HG02852 (cell line): ENCODE data around the gene OR6B2.

Experiments
- ATAC-seq: cut with Tn5 transposase; IDR thresholded peaks from one replicate; pipeline ENCODE4 v1.9.1; 2021; ENCODE audit warnings: mild to moderate bottlenecking, moderate library complexity; ENCODE audit not compliant: unreplicated experiment

Gene OR6B2

DNA sequence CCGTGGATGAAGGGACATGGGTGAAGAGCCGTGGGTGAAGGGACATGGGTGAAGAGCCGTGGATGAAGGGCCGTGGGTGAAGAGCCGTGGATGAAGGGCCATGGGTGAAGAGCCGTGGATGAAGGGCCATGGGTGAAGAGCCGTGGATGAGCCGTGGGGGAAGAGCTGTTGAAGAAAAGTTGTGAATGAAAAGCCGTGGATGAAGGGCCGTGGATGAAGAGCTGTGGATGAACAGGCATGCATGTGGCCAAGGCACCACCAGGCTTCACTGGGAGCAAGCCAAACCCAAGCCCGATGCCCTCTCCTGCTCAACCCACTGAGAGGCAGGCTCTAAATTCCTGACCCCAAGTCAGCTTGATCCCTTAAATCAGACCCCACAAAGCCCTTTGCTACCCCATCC lies 12.5 kb upstream of the OR6B2 start:
- no peak for ATAC-seq

GRCh38 chr2:240041363-240041762 lies 11.1 kb upstream of the OR6B2 start:
- ATAC-seq: no peak

GRCh38 chr2:240037358-240037757 lies 7.1 kb upstream of the OR6B2 start:
- ATAC-seq: no peak

GRCh38 chr2:240033330-240033678 lies 3.1 kb upstream of the OR6B2 start:
- no peak for ATAC-seq

GRCh38 chr2:240032406-240033329 lies 2.4 kb upstream of the OR6B2 start:
- no peak for ATAC-seq

- ATAC-seq: no peak
Measured at GRCh38 chr2:240024766-240025165, 5.5 kb downstream of the OR6B2 start.

DNA sequence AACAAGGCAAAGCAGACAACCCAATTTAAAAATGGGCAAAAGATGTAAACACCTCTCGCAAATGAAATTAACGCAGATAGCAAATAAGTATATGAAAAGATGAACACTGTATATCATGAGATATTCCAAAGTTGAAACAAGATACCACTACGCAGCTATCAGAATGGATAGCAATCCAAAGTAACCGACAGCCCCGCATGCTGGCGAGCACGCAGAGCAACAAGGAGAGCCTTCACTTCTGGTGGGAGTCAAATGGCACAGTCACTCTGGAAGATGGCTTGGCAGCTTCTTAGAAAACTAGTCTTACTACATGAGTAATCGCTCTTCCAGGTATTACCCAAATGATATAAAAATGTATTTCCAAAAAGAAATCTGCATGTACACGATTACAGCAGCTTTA lies 6.4 kb downstream of the OR6B2 start:
- ATAC-seq: no peak

- no peak for ATAC-seq
Measured at GRCh38 chr2:240021488-240022104, 8.6 kb downstream of the OR6B2 start.

DNA sequence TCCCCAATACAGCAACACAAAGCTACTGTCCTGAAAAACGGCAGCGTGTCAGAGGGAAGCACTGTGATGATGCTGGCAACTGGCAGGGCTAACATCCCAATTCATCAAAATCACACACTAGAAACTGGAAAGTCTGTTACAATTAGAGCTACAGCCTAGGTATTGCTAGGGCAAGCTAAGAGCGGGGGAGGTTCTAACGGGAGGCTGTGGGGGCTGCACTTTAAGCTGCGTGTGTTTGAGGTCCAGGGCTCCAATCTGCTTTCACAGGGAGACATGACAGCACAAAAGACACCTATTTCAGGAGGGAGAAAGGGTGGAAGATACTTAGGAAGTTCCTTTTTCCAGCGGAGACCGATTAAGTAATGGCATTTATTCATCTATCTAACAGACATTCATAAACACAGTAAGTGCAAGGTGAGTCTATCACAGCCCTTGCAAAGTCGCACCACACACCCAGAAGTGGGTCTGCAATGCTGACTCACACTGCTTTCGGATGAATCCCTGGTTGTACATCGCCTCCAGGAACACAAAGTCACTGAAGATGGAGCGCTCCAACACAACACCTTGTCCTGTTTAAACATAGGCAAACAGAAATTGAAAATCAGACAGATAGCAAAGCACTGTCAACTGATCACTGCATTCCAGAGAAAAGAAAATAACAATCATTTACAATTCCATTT lies 12.0 kb downstream of the OR6B2 start:
- no peak for ATAC-seq

DNA sequence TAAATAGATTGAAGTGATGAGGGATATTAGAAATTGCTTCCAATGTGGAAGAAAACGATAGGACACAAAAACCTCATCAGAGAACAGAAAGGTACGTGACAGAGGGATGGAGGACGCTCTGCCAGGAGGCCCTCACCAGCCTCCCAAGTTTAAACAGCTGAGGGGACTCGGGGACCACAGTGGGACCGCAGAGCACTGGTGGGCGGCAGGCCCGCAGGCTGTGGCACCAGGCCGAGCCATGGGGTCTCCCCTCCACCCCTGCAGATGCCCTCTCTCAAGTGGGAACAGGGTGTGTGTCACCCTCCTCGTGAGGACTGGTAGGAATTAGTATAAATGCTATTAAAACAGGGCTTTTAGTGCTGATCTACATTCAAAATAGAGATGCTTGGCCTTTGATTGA lies 15.9 kb downstream of the OR6B2 start:
- ATAC-seq: no peak

- ATAC-seq: no peak
Measured at GRCh38 chr2:240013343-240013742, 16.9 kb downstream of the OR6B2 start.

DNA sequence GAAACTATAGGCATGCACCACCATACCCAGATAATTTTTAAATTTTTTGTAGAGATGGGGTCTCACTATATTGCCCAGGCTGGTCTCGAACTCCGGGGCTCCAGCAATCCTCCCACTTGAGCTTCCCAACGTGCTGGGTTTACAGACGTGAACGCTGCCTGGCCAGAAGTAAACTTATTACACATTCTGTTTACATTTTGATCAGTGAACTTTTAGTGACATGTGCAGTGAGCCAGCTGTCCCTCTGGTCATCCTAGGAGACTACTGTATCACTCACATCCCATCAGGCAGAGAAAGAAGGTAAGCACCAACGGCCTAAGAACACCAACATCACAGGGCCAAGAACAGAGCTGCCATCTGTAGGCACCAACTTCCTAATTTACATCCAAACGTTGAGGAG lies 27.2 kb downstream of the OR6B2 start:
- ATAC-seq: no peak

DNA sequence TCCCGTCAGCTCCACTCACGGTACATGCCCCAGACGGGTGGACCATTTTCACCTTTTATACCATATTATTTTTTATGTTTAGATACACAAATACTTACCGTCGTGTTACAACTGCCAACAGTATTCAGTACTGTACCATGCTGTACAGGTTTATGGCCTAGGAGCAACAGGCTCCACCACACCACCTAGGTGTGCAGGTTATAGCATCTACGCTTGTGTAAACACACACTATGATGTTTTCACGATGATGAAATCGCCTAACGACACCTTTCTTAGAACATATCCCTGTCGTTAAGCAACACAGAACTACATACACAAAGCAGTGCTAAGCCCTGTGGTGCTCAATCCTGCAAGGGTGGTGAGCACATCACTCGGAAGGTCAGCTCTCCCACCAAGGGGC lies 29.6 kb downstream of the OR6B2 start:
- ATAC-seq: no peak

DNA sequence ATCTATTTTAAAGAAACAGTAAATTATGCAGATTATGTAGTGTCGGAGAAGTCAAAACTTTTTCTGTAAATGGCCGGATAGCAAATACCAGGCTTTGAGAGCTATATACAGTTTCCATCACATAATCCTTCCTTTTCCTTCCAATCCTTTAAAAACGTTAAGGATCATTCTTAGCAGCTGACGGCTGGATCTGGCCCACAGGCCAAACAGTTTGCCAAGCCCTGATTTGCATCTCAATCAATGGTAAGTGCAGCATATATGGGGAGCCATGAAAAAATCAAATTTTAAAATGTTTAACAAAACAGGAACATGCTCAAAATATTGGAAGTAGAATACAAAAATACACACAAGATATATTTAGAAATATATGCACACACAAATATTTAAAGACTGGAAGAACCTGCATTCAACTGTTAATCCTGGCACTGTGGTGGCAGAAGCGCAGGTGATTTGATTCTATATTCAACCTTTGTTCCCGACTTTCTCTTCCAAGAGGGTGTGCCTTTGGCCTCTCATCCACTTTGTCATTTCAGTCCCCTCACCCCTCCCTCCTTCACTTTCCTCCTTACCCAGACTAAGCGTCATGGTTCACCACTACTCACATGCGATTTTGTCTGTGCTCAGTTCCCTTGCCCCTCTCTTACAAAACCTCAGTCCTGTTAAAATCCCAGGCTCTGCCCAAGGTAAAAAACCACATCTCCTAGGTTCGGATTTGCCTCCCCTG lies 32.4 kb downstream of the OR6B2 start:
- ATAC-seq: no peak

- no peak for ATAC-seq
Measured at GRCh38 chr2:239994086-239994485, 36.1 kb downstream of the OR6B2 start.

DNA sequence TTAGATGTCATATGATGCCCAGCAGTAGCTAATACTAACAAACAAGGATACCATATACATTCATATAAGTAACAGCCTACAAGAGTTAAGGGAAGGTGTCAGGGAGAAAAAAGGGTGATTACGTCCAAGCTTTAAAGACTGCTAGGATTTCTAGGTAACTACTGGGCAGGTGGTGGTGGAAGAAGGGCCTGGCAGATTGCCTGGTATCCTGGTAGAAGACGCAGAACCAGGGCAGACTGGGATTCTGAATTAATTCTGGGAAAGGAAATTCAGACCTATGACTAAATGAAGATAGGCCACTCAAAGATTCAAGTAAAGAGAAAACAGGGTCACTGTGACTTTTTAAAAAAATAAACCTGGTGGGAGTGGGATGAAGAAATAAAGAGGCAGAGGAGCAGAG lies 36.9 kb downstream of the OR6B2 start:
- ATAC-seq: no peak

DNA sequence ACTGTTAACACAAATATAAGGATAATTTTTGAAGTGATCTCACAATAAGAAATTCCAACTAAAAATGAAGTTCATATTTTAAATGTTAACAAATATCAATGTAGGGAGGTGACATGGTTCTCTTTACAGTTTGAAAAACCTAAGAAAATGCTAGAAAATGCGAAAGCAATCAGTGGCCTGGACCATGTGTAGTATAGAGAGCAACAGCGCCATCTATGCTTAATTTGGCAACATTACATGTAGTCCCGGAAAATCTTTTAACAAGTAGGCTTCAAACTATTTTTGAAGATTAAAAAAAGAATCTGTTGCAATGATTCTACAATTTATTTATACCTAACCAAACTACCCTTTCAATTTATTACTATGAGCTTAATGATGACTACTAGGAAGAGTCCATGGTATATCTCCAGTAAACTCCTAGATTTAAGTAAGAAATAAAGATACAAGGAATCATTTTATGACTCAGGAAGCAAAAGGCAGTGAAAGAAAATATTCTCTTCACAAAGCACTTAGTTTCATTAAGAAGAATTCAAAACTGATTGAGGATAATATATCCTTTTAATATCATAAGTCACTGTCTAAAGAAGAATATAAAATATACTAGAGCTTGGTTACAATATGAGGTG lies 38.4 kb downstream of the OR6B2 start:
- no peak for ATAC-seq

DNA sequence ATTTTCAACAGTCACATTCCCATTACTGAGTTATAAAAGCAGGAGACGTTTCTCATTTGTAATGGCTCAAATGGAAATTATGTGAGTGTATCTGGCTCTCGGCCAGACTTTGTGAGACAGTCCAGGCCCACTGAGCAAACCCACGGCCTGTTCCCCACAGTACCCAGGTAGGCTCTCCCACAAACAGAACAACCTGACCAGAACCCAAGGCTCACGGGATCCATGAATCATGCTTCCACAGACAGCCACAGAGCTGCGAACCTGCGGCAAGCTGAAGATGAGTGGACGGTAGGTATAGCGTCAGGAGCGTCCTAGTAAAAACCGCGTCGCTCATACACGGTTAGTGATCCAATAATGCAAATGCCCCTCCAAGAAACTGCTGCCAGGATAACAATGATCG lies 39.3 kb downstream of the OR6B2 start:
- no peak for ATAC-seq

DNA sequence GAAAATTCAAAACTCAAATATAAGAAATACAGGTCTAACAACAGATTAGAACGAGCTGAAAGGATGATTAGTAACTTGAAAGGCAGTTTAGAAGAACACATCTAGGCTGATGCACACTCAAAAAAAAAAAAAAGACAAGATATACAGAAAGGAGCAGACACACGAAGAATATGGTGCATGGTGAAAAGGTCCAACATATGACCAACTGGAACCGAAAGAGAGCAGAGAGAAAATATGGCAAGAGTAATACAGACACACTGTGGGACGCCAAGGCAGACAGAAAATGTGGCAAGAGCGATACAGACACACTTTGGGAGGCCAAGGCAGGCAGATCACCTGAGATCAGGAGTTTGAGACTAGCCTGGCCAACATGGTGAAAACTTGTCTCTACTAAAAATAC lies 44.9 kb downstream of the OR6B2 start:
- ATAC-seq: no peak

DNA sequence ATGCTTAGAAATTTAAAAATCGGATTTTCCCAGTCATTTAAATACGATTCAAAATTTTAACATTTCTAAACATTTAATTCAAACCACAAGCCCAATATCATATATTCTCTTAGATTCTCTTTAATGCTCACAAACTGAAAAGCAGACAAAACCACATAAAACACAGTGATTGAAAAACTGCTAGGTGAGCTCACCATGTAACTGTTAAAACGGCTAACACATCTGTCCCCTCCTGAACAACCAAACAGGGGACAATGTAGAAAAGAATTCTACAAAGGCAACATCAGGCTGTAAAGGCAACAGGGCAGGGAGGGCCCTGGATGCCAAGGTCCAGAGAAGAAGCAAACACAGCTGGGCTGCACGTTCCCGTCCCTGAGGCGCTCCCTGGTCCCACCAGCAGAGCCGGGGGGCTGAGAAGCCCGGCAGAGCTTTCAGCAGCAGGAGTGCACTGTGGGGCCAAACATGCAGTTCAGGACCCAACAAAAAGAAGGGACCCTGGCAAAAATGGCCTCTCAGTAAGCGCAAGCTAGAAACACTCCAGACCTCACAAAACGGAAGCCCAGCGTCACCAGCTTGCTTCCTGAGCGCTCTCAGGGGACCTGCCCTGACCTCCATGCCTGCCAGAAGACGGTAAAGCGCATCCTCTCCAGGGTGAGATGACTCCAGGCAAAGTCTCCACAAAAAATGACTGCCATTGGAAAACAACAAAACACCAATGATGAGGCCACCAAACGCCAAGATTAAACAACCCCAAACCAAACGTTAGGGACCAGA lies 45.6 kb downstream of the OR6B2 start:
- ATAC-seq: no peak
